ENCODE data around the gene C20orf144.

- TF ChIP-seq HDAC2 (IDR thresholded peaks at IDR 0.05), result no peak
- TF ChIP-seq CTCF (IDR thresholded peaks at IDR 0.05 in 2 of 3, conservative IDR thresholded peaks at IDR 0.05 in 1 of 3; ENCODE audit: insufficient read depth in 2 of 3, low read depth in 1 of 3, low read length in 3 of 3), result no peak
Measured at GRCh38 chr20:33709398-33709797, 47.3 kb downstream of the C20orf144 start.

Data from K562 (cell line).